Activated CD4-positive, CD25-positive, alpha-beta regulatory T cell treated with anti-CD3 and anti-CD28 coated beads, Interleukin-2, amount 50 U/mL, for 16 hours (primary cell): ENCODE measurements around the gene MCC.

Experiments
- DNase-seq: peaks from one replicate; pipeline ENCODE4 v3.0.0-alpha.2; 2020; ENCODE audit warnings: low read depth, low spot score

MCC gene

DNA sequence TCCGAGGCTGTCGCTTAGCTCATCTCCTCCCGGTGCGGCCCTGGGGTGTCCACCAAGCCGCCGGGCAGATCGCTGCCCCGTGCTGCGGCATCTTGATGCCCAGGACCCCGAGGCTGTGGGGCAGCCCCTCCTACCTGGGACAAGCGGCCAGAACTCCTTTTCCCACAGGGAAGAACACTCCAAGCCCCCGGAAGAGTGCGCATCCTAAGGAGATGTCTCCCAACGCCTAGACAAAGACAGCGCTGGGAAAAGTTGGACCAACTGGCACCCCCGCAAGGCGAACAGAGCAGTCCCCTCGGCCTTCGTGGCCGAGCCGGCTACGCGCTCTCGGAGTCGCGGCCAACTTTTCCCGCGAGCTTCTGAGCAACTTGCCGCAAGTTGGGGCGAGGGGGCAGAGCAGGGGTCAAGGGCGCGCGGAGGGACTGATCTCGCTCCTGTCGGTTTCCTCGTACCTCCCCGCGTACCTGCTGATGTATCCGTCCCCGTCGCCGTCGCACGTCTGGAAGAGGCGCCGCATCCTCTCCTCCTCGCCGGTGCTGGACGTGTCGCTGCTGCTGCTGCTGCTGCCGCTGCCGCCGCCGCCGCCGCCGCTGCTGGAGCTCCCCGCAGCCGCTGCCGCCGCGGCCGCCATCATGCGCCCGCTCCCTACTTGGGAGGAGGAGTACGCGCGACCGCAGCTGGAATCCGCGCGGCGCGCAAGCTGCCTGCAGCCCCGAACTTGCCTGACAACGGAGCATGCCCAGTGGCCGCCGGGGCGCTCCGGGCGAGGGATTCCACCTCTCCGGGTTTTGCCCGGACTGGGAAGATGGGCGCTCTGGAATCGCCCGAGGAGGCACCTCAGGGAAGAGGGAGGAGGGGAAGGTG lies at the start of gene MCC:
MCC (minus strand) TSS at position 673 of the 864 bp plus-strand sequence.
- no peak for DNase-seq

DNA sequence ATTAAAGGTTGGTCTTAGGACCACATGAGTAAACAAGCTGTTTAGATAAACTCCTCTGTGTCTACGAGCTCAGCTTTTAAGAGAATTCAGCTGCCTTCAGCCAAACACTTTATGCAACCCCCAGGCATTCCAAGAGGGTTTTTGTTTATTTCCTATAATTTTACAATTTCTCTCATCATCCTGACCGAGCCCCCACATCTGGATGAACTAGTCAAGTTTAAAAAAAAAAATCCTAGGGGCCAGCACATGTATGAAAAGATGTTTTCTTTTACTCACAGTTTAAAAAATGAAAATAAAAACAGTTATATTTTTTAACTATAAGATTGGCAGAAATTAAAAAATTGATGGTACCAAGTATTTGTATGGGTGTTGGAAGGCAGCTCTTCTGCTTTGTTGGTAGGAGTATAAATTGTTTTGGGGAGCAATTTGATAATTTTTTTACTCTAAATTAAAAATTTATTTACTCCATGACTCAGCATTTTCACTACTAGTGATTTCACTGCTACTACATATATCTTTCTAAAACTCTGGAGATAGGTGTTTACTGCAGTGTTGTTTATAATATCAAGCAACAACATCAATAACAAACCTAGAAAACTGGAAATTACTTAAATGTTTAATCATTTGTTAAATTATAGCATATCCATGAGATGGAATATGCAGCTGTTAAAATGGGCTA lies 43.4 kb upstream of the MCC start:
- DNase-seq: no peak

DNA sequence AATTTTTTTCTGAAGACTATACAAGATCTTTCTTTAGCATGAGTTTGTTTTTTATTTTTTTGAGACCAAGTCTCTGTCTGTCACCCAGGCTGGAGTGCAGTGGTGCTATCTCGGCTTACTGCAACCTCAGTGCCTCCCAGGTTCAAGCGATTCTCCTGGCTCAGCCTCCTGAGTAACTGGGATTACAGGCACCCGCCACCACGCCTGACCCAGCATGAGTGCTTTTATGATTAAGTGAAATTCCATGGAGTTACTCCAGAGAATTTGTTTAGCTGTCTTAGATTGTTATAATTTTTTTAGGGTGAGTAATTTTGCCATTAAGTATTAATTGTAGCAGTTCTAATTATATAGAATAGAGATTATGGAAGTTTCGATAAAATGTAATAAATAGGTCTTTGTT lies 39.5 kb upstream of the MCC start:
- no peak for DNase-seq

GRCh38 chr5:113526421-113526820 lies 38.2 kb upstream of the MCC start:
- DNase-seq: no peak

DNA sequence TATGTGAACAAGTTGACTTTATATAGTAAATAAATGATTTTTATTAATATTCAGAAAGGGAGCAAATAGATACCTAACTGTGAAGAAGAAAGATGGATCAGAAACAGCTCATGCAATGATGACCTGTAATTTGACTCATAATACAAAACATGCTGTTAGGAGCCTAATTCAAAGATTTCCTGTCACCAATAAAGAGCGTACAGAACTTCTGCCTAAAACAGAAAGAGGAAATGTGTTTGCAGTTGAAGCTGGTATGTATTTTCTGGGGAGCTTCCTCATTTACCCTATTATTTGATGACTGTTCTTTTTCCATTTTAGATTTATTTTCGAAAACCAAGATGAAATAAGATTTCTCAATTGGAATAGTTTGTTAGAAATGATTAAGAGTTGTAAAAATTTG lies 36.7 kb upstream of the MCC start:
- DNase-seq: no peak

GRCh38 chr5:113523168-113523567 lies 34.9 kb upstream of the MCC start:
- DNase-seq: no peak

- no peak for DNase-seq
Observed at GRCh38 chr5:113520899-113521298, 32.6 kb upstream of the MCC start.

DNA sequence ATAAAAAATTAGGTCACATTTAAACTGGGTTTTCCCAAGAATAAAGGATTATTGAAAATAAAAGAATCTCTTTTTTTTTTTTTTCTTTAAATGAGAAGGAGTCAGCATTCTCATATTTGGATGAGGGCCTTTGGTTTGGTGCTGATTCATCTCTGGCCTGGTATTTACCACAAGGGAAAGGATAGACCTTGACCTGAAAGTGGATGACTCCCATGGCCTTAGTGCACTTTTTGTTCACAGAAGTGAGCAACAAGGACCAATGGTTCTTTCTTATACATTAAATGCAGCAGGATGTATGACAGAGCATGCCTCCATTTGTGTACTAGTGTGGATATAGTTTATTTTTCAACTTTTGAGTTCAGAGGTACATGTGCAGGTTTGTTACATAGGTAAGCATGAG lies 32.2 kb upstream of the MCC start:
- DNase-seq: no peak

DNA sequence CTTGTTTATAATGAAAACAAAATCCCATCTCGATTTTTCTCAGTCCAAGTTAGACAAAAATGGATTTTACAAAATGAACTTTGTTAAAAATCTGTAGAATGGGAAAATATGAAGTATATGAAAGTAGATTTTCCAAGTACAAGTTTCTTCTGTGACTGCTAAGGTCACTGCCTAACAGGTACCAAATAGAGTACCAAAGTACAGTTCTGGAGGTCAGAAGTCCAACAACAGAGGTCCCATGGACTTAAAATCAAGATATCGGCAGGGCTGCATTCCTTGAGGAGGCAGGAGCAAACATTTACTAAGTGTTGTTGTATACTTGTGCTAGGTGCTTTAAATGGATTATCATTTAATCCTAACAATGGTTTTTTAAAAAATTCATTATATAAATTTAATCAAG lies 31.2 kb upstream of the MCC start:
- DNase-seq: no peak

DNA sequence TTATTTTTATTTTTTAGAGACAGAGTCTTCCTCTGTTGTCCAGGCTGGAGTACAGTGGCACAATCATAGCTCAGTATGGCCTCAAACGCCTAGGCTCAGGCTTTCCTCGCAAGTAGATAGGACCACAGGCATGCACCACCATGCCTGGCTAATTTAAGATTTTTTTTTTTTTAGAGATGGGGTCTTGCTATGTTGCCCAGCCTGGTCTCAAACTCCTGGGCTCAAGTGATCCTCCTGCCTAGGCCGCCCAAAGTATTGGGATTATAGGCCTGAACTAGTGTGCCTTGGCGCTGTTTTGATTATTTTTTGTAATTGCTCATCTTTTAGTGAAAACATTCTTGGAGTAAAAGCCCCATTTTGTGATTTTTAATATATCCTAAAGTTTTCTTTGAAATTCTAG lies 30.6 kb upstream of the MCC start:
- no peak for DNase-seq

DNA sequence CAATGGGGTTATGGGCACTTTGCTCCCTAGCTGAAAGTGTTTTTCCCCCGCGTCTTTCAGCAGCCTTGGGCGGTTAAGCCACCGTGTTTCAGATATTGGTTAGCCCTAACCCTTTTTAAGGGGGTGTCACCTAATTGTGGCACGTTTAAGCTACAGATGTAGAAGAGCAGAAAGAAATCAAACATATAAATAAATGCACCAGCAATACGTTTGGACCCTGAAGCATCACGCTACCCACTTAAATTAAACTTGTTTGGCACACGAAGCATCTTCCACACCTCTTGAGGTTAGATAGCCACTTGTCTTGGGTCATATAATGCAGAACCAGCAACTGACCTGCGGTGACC lies 26.0 kb upstream of the MCC start:
- no peak for DNase-seq

DNA sequence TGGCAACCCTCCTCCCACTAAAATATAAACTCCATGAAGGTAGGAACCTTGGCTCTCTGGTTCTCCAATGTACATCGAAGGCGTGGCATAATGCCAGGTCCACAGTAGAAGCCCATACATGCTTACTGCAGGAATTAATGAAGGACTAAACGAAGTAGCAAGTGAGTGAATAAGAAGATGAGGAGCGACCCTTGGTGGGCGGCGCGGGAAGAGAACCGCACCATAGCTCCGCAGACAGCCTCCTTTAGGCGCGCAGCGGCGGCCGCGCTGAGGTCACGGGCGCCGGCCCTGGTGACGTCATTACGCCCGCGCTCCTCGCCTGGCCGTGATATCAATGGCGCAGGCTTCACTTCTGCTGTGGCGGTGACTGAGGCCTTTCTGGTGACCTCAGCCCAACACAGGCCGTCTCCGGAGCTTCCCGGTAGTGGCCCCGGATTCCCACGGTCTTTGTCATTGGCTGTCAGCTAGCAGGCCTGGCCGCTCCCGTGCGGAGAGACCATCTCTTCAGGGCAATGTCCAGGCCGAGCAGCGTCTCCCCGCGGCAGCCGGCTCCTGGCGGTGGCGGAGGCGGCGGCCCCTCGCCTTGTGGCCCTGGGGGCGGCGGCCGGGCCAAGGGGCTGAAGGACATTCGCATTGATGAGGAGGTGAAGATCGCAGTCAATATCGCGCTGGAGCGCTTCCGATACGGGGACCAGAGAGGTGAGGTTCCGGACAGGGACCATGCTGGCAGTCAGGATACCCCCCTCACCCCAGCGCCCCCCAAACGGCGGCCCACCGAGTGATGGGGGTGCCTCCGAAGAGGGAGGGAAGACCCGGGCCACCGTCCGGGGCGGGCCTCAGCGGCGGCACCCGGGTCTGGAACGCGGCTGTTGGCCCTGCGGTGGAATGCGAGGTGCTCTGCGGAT lies 25.4 kb upstream of the MCC start, which contains the start of gene YTHDC2:
YTHDC2 (plus strand) TSS at position 311 of the 905 bp plus-strand sequence; CDS start at position 513, 202 bp downstream.
- DNase-seq: peak; percentile 65

DNA sequence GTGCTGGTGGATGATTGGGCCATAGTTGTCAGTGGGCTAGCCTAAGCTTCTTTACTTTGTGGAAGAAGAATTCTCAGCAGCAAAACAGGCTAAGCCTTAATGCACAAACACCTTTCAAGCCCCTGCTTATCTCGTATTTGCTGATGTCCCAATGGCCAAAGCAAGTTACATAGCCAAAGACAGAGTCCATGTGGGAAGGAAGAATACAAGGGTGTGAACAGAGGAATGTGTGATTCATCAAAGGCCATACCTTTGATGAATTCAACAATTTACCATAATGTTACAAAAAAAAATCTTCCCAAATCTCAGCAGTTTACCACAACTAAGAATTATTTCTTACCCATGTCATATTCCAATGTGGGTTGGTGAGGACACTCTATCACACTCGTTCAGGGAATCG lies 24.1 kb upstream of the MCC start:
- DNase-seq: no peak

DNA sequence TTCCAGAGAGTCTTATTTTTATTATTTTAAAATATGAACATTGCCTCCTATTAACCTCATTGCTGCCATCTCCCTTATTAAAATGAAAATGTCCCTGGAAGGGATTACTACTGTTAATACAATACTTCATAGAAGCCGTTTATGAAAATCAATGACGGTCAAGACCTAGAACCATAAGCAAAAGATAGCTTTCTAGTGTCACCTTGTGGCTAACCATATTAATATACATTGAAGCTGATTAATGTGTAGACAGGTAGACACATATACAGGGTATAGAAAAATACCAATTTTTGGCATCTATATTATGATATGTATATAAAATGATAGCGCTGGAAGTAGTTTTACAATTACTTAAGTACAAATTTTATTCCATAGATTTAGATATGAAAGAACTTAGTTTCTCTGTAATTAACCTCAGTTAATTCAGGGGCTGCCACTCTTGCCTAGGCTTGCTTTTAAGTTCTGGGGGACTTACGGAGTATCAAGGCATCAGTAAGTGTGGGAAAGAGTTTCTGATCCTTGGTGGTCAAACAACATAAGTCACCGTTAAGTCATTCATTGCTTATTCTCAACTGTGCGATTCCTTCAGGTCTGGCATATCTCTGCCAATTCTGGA lies 22.7 kb upstream of the MCC start:
- DNase-seq: no peak

GRCh38 chr5:113508756-113509155 lies 20.5 kb upstream of the MCC start:
- DNase-seq: no peak

GRCh38 chr5:113507601-113508000 lies 19.3 kb upstream of the MCC start:
- no peak for DNase-seq

GRCh38 chr5:113505181-113505580 lies 16.9 kb upstream of the MCC start:
- DNase-seq: no peak

DNA sequence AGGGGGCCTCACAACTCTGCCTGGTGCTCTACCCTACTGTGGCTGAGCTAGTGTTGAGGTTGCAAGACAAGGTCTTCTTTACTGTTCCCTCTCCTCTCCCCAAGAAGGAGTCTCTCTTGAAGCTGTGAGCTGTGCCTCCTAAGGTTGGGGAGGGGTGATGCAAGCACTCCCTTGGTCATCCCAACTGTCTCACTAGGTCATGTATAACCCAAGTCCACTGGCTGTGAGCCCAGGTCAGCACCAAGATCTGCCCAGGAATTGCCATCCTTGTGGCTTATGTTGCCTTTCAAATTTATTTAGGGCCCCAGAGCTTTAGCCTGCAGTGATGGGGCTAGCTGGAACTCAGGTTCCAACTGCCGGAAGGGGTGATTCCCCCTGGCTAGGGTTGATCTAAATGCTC lies 14.9 kb upstream of the MCC start:
- DNase-seq: no peak

DNA sequence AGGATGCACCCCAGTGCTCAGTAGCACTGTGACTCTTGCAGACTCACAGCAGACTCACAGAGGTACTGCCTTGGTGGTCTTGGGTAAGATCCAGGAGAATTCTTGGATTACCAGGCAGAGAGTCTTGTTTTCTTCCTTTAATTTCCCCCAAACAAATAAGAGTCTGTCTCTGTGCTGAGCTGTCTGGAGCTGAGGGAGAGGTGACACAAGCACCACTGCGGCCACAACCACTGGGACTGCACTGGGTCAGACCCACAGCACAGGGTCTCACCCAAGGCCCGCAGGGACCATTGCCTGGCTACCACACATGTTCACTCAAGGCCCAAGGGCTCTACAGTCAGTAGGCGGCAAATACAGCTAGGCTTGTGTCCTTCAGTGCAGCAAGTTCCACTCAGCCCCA lies 13.8 kb upstream of the MCC start:
- no peak for DNase-seq

DNA sequence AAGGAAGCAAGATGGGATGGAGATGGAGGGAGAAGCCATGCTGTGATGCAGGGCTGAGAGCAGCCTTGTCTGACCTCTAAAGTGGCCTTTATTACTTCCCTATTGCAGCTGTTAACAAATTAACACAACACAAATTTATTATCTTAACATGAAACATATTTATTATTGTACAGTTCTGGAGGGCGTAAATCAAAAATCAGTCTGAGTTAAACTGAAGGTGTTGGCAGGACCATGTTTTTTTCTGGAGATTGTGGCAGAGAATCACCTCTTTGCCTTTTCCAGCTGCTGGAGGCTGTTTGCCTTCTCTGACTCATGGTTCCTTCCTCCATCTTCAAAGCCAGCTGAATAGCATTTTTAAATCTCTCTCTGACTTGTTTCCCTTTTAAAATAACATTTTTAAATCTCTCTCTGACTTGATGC lies 7.2 kb upstream of the MCC start:
- DNase-seq: no peak

DNA sequence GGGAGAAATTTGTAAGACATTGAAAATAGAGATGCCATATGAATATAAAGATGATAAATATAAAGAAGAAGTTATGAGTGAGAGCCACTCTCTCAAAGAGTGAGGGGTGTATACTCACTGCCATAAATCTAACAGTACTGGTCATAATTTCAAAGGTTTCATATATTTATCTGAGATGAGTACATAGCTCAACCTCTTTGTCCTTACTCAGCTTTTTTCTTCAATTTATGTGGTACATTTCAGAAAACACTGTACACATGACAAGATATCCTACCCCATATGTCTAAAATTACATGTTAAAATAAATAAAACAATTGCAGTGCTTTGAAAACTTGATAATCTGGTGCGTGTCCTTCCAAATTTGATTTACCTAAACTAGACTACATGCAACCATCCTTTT lies 5.2 kb upstream of the MCC start:
- DNase-seq: no peak

GRCh38 chr5:113491022-113491421 lies 2.8 kb upstream of the MCC start:
- no peak for DNase-seq
